H1 (cell line): ENCODE measurements around the gene GPER1. TPM values are rescaled to one million over a fixed set of nuclear protein-coding genes. Genes with fewer than 3 reads are reported as not detected.

Experiments
- CTCF ChIA-PET: fragments of 300-600 bp; sonication (Branson Sonifier 250); formaldehyde crosslinking; loops from one replicate; lab custom pipeline; 2021; ENCODE audit not compliant: partially characterized antibody; lab: Charles Lee
- POLR2A ChIA-PET: fragments of 300-600 bp; sonication (Branson Sonifier 250); formaldehyde crosslinking; loops from one replicate; lab custom pipeline; 2021; ENCODE audit warnings: inconsistent platforms; ENCODE audit not compliant: partially characterized antibody; lab: Charles Lee
- DNase-seq, 2 experiments: peaks; one replicate each; pipeline versions ENCODE4 v3.0.0 to v3.0.0-alpha.2; 2010 to 2022; ENCODE audit warnings: low spot score in 2 of 2, low read depth in 1 of 2, mixed read lengths in 1 of 2
- FAIRE-seq: peaks from 2 replicates; lab custom pipeline; 2011; peaks lifted over from hg19 to GRCh38; lab: Jason Lieb, UNC
- H2AFZ ChIP-seq: 2 replicates; pipeline ENCODE4 v1.8.1; 2012; ENCODE audit warnings: low read length, inconsistent platforms
- H2AK5ac ChIP-seq: 2 replicates; pipeline ENCODE4 v1.6.1; 2013; ENCODE audit warnings: low read depth, low read length
- H2BK120ac ChIP-seq: replicated peaks from 2 replicates; pipeline ENCODE3; 2013; ENCODE audit warnings: low read depth, low read length, inconsistent platforms
- H2BK12ac ChIP-seq: 2 replicates; pipeline ENCODE4 v1.6.1; 2013; ENCODE audit warnings: low read depth, low read length
- H2BK15ac ChIP-seq: 2 replicates; pipeline ENCODE4 v1.6.1; 2013; ENCODE audit warnings: low read length
- H2BK20ac ChIP-seq: 2 replicates; pipeline ENCODE4 v1.6.1; 2013; ENCODE audit warnings: low read length
- H2BK5ac ChIP-seq: 2 replicates; pipeline ENCODE4 v1.6.1; 2013; ENCODE audit warnings: low read depth, low read length
- H3K14ac ChIP-seq: 2 replicates; pipeline ENCODE4 v1.6.1; 2013; ENCODE audit warnings: inconsistent platforms; ENCODE audit not compliant: insufficient read length
- H3K18ac ChIP-seq: 2 replicates; pipeline ENCODE4 v1.6.1; 2013; ENCODE audit warnings: low read length; ENCODE audit errors: extremely low read depth
- H3K23ac ChIP-seq: 2 replicates; pipeline ENCODE4 v1.6.1; 2013; ENCODE audit warnings: inconsistent platforms; ENCODE audit not compliant: insufficient read length
- H3K23me2 ChIP-seq: 2 replicates; pipeline ENCODE4 v1.6.1; 2013; ENCODE audit warnings: low read depth, low read length
- H3K27ac ChIP-seq: 2 replicates; pipeline ENCODE4 v1.6.1; 2011; ENCODE audit warnings: low read depth, low read length, inconsistent platforms
- H3K27me3 ChIP-seq, 4 experiments: replicated peaks in 1 of 4; 1 replicate in 1 of 4; 2 replicates in 3 of 4; pipeline versions ENCODE4 v1.6.1 to v1.8.1; 2011 to 2013; ENCODE audit warnings: low read length in 3 of 4, mild to moderate bottlenecking in 3 of 4, inconsistent platforms in 2 of 4, mixed read lengths in 2 of 4, moderate library complexity in 1 of 4; ENCODE audit not compliant: control insufficient read depth in 3 of 4, insufficient read depth in 3 of 4; ENCODE audit errors: extremely low read depth in 1 of 4
- H3K36me3 ChIP-seq, 4 experiments: 2 replicates each; pipeline versions ENCODE4 v1.6.1 to v1.8.1; 2011 to 2013; ENCODE audit warnings: mild to moderate bottlenecking in 4 of 4, low read length in 3 of 4, moderate library complexity in 2 of 4, control low read depth in 1 of 4, inconsistent platforms in 1 of 4; ENCODE audit not compliant: insufficient read depth in 4 of 4, control insufficient read depth in 2 of 4
- H3K4ac ChIP-seq: replicated peaks from 2 replicates; pipeline ENCODE3; 2013; ENCODE audit warnings: low read length, low read depth, mixed read lengths, inconsistent platforms; ENCODE audit not compliant: insufficient read length
- H3K4me1 ChIP-seq, 4 experiments: replicated peaks in 1 of 4; 1 replicate in 1 of 4; 2 replicates in 3 of 4; pipeline versions ENCODE4 v1.6.1 to v1.8.1; 2011 to 2013; ENCODE audit warnings: low read length in 3 of 4, inconsistent platforms in 2 of 4, mixed read lengths in 1 of 4; ENCODE audit not compliant: insufficient read depth in 4 of 4, control insufficient read depth in 3 of 4
- H3K4me2 ChIP-seq, 2 experiments: 2 replicates each; pipeline versions ENCODE4 v1.6.1 to v1.8.1; 2011 to 2013; ENCODE audit warnings: low read depth in 2 of 2, low read length in 2 of 2, control low read depth in 1 of 2, inconsistent platforms in 1 of 2, mild to moderate bottlenecking in 1 of 2; ENCODE audit not compliant: insufficient read depth in 1 of 2
- H3K4me3 ChIP-seq, 4 experiments: fragments of 200-600, 300-600 bp in 1 of 4; sonication (generic), shearing (Covaris generic), sonication (Bioruptor Twin) in 1 of 4; 2 replicates each; pipeline versions ENCODE4 v1.5.1 to v1.8.1; 2011 to 2016; ENCODE audit warnings: low read length in 4 of 4, low read depth in 3 of 4, control low read depth in 2 of 4, inconsistent platforms in 2 of 4, mild to moderate bottlenecking in 2 of 4, mixed read lengths in 1 of 4, moderate library complexity in 1 of 4; ENCODE audit not compliant: insufficient read depth in 2 of 4; ENCODE audit errors: extremely low read depth in 1 of 4
- H3K56ac ChIP-seq: replicated peaks from 2 replicates; pipeline ENCODE3; 2013; ENCODE audit warnings: low read depth, mild to moderate bottlenecking, mixed read lengths, low read length, inconsistent platforms; ENCODE audit not compliant: insufficient read length
- H3K79me1 ChIP-seq: 2 replicates; pipeline ENCODE4 v1.6.1; 2013; ENCODE audit warnings: low read depth, low read length, control low read depth
- H3K79me2 ChIP-seq, 2 experiments: 2 replicates each; pipeline versions ENCODE4 v1.6.1 to v1.8.1; 2012 to 2013; ENCODE audit warnings: low read length in 2 of 2, mild to moderate bottlenecking in 2 of 2, inconsistent platforms in 1 of 2; ENCODE audit not compliant: insufficient read depth in 2 of 2, control insufficient read depth in 1 of 2
- H3K9ac ChIP-seq, 4 experiments: replicated peaks in 1 of 4; 1 replicate in 1 of 4; 2 replicates in 3 of 4; pipeline versions ENCODE4 v1.6.1 to v1.8.1; 2011 to 2013; ENCODE audit warnings: low read depth in 3 of 4, low read length in 3 of 4, control low read depth in 2 of 4, mild to moderate bottlenecking in 2 of 4, moderate library complexity in 2 of 4, inconsistent platforms in 1 of 4; ENCODE audit errors: extremely low read depth in 1 of 4
- H3K9me3 ChIP-seq, 2 experiments: 2 replicates each; pipeline versions ENCODE4 v1.6.1 to v1.8.1; 2012 to 2013; ENCODE audit warnings: mild to moderate bottlenecking in 2 of 2, moderate library complexity in 2 of 2, control low read depth in 1 of 2, inconsistent platforms in 1 of 2, low read depth in 1 of 2, low read length in 1 of 2, mixed read lengths in 1 of 2; ENCODE audit not compliant: insufficient read depth in 2 of 2
- H4K20me1 ChIP-seq, 2 experiments: replicated peaks in 1 of 2; 2 replicates each; pipeline versions ENCODE3 to v1.8.1; 2011 to 2013; ENCODE audit warnings: inconsistent platforms in 2 of 2, low read length in 2 of 2, mild to moderate bottlenecking in 1 of 2; ENCODE audit not compliant: insufficient read depth in 2 of 2, control insufficient read depth in 1 of 2
- H4K5ac ChIP-seq: 2 replicates; pipeline ENCODE4 v1.6.1; 2013; ENCODE audit warnings: low read length, low read depth, mixed read lengths, inconsistent platforms; ENCODE audit not compliant: insufficient read length
- H4K8ac ChIP-seq: 2 replicates; pipeline ENCODE4 v1.8.0; 2013; ENCODE audit warnings: mild to moderate bottlenecking, moderate library complexity, low read length, inconsistent platforms; ENCODE audit not compliant: insufficient read depth; ENCODE audit errors: extremely low read depth
- H4K91ac ChIP-seq: replicated peaks from 2 replicates; pipeline ENCODE3; 2013; ENCODE audit warnings: low read length, mixed read lengths, inconsistent platforms; ENCODE audit not compliant: insufficient read length
- CREB1 ChIP-seq: IDR thresholded peaks from 2 replicates; pipeline ENCODE4 v1.6.1; 2012; ENCODE audit warnings: inconsistent platforms
- EZH2 ChIP-seq: fragments of 200-600 bp; sonication (generic); IDR thresholded peaks from 2 replicates; pipeline ENCODE4 v1.7.1; 2012; ENCODE audit warnings: low read depth, mild to moderate bottlenecking, moderate library complexity, low read length, inconsistent platforms; ENCODE audit not compliant: severe bottlenecking
- GTF2F1 ChIP-seq: IDR thresholded peaks from 2 replicates; pipeline ENCODE4 v1.6.1; 2012; ENCODE audit warnings: low read depth, low read length, improper control_type of control experiment, borderline replicate concordance
- PHF8 ChIP-seq: fragments of 200-600 bp; sonication (generic); conservative IDR thresholded peaks from 2 replicates; pipeline ENCODE4 v1.7.1; 2012; ENCODE audit warnings: low read depth, mild to moderate bottlenecking, inconsistent platforms, low read length, moderate library complexity
- RXRA ChIP-seq: IDR thresholded peaks from 2 replicates; pipeline ENCODE4 v1.6.1; 2011; ENCODE audit warnings: low read depth, mild to moderate bottlenecking, low read length, moderate library complexity; ENCODE audit not compliant: insufficient read depth
- SIRT6 ChIP-seq: IDR thresholded peaks from one replicate; pipeline ENCODE4 v1.7.1; 2012; ENCODE audit warnings: low read length, inconsistent platforms
- WGBS, 2 experiments: shearing (Covaris generic) in 1 of 2; methylation state at CpG; one replicate each; pipeline versions ENCODE4 v1.1.6 to v1.1.7; 2013 to 2015; ENCODE audit warnings: low lambda C conversion rate in 2 of 2, mixed read lengths in 2 of 2, inconsistent platforms in 1 of 2, low coverage in 1 of 2, missing lambda C conversion rate in 1 of 2; ENCODE audit not compliant: insufficient replicate concordance in 2 of 2, insufficient coverage in 1 of 2, insufficient read length in 1 of 2; ENCODE audit errors: extremely low coverage in 1 of 2, missing lambda C conversion rate in 1 of 2; 5-methylcytosine and 5-hydroxymethylcytosine counted together
- polyA plus RNA-seq, 7 experiments: library from polyadenylated mRNA; depleted of rRNA in 3 of 7; stranded (reverse) in 5 of 7; unstranded in 2 of 7; fragments of >200 nt in 5 of 7; fragments of 200-250 nt in 2 of 7; gene quantifications; 1 replicate in 5 of 7; 2 replicates in 1 of 7; 4 replicates in 1 of 7; pipeline versions ENCODE4 v1.2.1 to v1.2.3, GENCODE V29; 2011 to 2013; ENCODE audit warnings: missing spikeins in 2 of 7, mixed read lengths in 2 of 7
- total RNA-seq: library from RNA; stranded (reverse); fragmentation: NEBNext Ultra II Directional; extraction: Animal tissue kit (Norgen Biotek cat#: 25700); gene quantifications from 2 replicates; pipeline ENCODE4 v1.2.1, GENCODE V29; 2021
- TF ChIP-seq, protein P1 (sequence below): IDR thresholded peaks from 2 replicates; pipeline ENCODE4 v1.6.1; 2011; ENCODE audit warnings: low read depth, mild to moderate bottlenecking, low read length; ENCODE audit not compliant: insufficient read depth

The GPER1 gene
- total and polyA plus RNA-seq, 2 of the 8 experiments (the other 6 are each of a cell fraction or from before 2014, with no cell fraction given), result 0.24 to 0.47 TPM

DNA sequence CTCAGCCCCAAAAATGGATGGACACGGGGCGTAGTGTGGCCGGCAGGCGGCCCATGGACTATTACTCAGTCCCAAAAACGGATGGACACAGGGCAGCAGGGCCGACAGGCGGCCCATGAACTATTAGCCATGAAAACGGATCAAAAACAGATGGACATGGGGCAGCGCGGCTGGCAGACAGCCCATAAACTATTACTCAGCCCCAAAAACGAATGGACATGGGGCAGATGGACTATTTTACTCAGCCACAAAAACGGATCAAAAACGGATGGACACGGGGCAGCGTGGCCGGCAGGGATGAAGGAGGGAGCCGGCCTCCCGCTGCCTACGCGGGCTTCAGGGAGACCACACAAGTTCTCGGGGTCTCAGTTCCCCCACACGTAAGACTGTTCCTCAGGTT, 32.9 kb downstream of the GPER1 start:
- Histone ChIP-seq H3K23me2 (no peaks in the 10 kb centered on the region), H3K9ac (no peak overlapping the region), H2AFZ (no peak overlapping the region), H2BK15ac (no peak overlapping the region), H4K5ac (no peak overlapping the region), H3K4me2 (no peak overlapping the region), H3K4me1 (peaks cover 0 to 14% (median 8%) of the 10 kb centered on the region in 4 experiments; a peak in 6 of 7 replicates), H4K20me1 (peaks cover 7 to 15% of the 10 kb centered on the region in 2 experiments), H3K79me1 (peaks cover 9% of the 10 kb centered on the region), H3K27ac (no peak overlapping the region), H2BK120ac (no peak overlapping the region), H4K8ac (no peak overlapping the region), H3K27me3 (no peaks in the 10 kb centered on the region), H3K4me3 (no peak overlapping the region), H2BK20ac (no peak overlapping the region), H3K79me2 (peaks cover 0 to 55% of the 10 kb centered on the region in 2 experiments; a peak in 2 of 4 replicates), H3K18ac (no peak overlapping the region)
- POLR2A ChIA-PET, result interaction anchor here (0.8 kb wide), 1 partner anchor 843 kb away, joined by 3 read pairs; no protein-coding TSS in a partner anchor
- no peak for DNase-seq
- WGBS, 2 experiments, result 95% methylated on average over 22 of the region's 22 CpGs; no CpG with 5 or more reads in 1 of the 2 experiments
- TF ChIP-seq CREB1, result no peak
- TF ChIP-seq, protein P1, sequence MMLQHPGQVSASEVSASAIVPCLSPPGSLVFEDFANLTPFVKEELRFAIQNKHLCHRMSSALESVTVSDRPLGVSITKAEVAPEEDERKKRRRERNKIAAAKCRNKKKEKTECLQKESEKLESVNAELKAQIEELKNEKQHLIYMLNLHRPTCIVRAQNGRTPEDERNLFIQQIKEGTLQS, result no peak
- no peak for TF ChIP-seq EZH2
- no peak for TF ChIP-seq SIRT6
- TF ChIP-seq GTF2F1, result no peak
- no peak for TF ChIP-seq RXRA
- TF ChIP-seq PHF8, result no peak
- TF ChIP-seq, all 59 proteins: peak for 0
- CTCF ChIA-PET, result interaction anchor here (1.9 kb wide), 1 partner anchor 35 kb away, joined by 5 read pairs; no protein-coding TSS in a partner anchor
- Histone ChIP-seq H3K9me3 (no peaks in the 10 kb centered on the region; a peak in 1 of 4 replicates), H3K23ac (no peak overlapping the region), H3K4ac (no peak overlapping the region), H3K36me3 (peaks cover 0 to 5% (median 0%) of the 10 kb centered on the region in 4 experiments; a peak in 1 of 8 replicates), H2BK5ac (no peak overlapping the region), H3K56ac (no peak overlapping the region), H4K91ac (no peak overlapping the region), H3K14ac (no peak overlapping the region), H2AK5ac (no peak overlapping the region), H2BK12ac (no peak overlapping the region)
- FAIRE-seq, result no peak
